GM19025 (cell line): ENCODE data around the gene MINAR1.

Experiments used
- ATAC-seq: cut with Tn5 transposase; IDR thresholded peaks from one replicate; pipeline ENCODE4 v1.9.1; 2021; ENCODE audit warnings: mild to moderate bottlenecking, low read depth, moderate library complexity; ENCODE audit not compliant: unreplicated experiment

MINAR1 gene

GRCh38 chr15:79459666-79460065 lies 27.5 kb downstream of the MINAR1 start:
- no peak for ATAC-seq

GRCh38 chr15:79463043-79463780 lies 31.1 kb downstream of the MINAR1 start:
- no peak for ATAC-seq

- no peak for ATAC-seq
Observed at GRCh38 chr15:79463781-79464270, 31.7 kb downstream of the MINAR1 start.

- no peak for ATAC-seq
Observed at GRCh38 chr15:79466488-79466887, 34.4 kb downstream of the MINAR1 start.

GRCh38 chr15:79467865-79468586 lies 35.9 kb downstream of the MINAR1 start:
- no peak for ATAC-seq

- ATAC-seq = no peak
Observed at GRCh38 chr15:79472446-79472845, 40.3 kb downstream of the MINAR1 start.

GRCh38 chr15:79474252-79474651 lies 42.1 kb downstream of the MINAR1 start:
- no peak for ATAC-seq

- no peak for ATAC-seq
Observed at GRCh38 chr15:79475306-79475705, 43.2 kb downstream of the MINAR1 start.

- no peak for ATAC-seq
Observed at GRCh38 chr15:79478108-79478507, 46.0 kb downstream of the MINAR1 start.

GRCh38 chr15:79479616-79480015 lies 47.5 kb downstream of the MINAR1 start:
- ATAC-seq = no peak

GRCh38 chr15:79481793-79482192 lies 49.7 kb downstream of the MINAR1 start:
- ATAC-seq = no peak
